Tibial nerve (tissue), 4 donors: ENCODE results near the gene C16orf96. TPM values are rescaled to one million over a fixed set of nuclear protein-coding genes. Genes with fewer than 3 reads are reported as not detected.

Experiments
- DNase-seq, 2 donors: peaks; one replicate each; pipeline ENCODE4 v3.0.0-alpha.2; 2019; ENCODE audit warnings: low spot score in 2 of 2
- H3K27ac ChIP-seq, 4 donors: fragments of 200-600 bp; sonication (generic) in 3 of 4; one replicate each; pipeline ENCODE4 v1.5.1; 2017 to 2019; ENCODE audit warnings: mild to moderate bottlenecking in 1 of 4
- H3K27me3 ChIP-seq, 2 donors: fragments of 200-600 bp; sonication (generic) in 1 of 2; one replicate each; pipeline versions ENCODE4 v1.5.1 to v1.6.0; 2017 to 2019
- H3K36me3 ChIP-seq, 3 donors: fragments of 200-600 bp; sonication (generic); one replicate each; pipeline ENCODE4 v1.5.1; 2018 to 2019
- H3K4me1 ChIP-seq, 4 donors: fragments of 200-600 bp; sonication (generic) in 3 of 4; one replicate each; pipeline ENCODE4 v1.5.1; 2017 to 2019
- H3K4me3 ChIP-seq, 4 donors: fragments of 200-600 bp; sonication (generic) in 3 of 4; one replicate each; pipeline ENCODE4 v1.5.1; 2017 to 2019; ENCODE audit warnings: mild to moderate bottlenecking in 1 of 4, moderate library complexity in 1 of 4
- H3K9me3 ChIP-seq, 4 donors: fragments of 200-600 bp; sonication (generic) in 3 of 4; one replicate each; pipeline ENCODE4 v1.5.1; 2017 to 2019
- CTCF ChIP-seq, 5 experiments: fragments of 200-600 bp in 3 of 5; fragments of 450-650 bp in 2 of 5; sonication (generic) in 3 of 5; IDR thresholded peaks; one replicate each; pipeline ENCODE4 v1.5.1; 2016 to 2019; ENCODE audit warnings: antibody characterized with exemption in 5 of 5, mild to moderate bottlenecking in 3 of 5, moderate library complexity in 2 of 5
- EP300 ChIP-seq, 2 donors: sonication (generic); formaldehyde crosslinking; IDR thresholded peaks; one replicate each; pipeline ENCODE4 v1.6.1; 2017; ENCODE audit warnings: antibody characterized with exemption in 2 of 2, mild to moderate bottlenecking in 1 of 2
- POLR2A ChIP-seq, 2 donors: fragments of 450-650 bp; IDR thresholded peaks; one replicate each; pipeline ENCODE4 v1.6.1; 2017; ENCODE audit warnings: antibody characterized with exemption in 2 of 2, mild to moderate bottlenecking in 2 of 2, moderate library complexity in 2 of 2
- WGBS, 2 donors: methylation state at CpG; one replicate each; pipeline ENCODE4 v1.1.5; 2018; 5-methylcytosine and 5-hydroxymethylcytosine counted together
- total RNA-seq, 4 donors: library from RNA; depleted of rRNA; stranded (reverse); fragments of >200 nt; gene quantifications; one replicate each; pipeline ENCODE4 v1.1.0, GENCODE V29; 2016

The C16orf96 gene
- total RNA-seq, 4 donors from 2014 or later = 0.20 to 0.21 TPM; not detected in 2

- no peaks in the 10 kb centered on the region for H3K9me3 ChIP-seq
- H3K4me1 ChIP-seq = peaks cover 0 to 36% (median 21%) of the 10 kb centered on the region in 4 donors
- H3K36me3 ChIP-seq = no peaks in the 10 kb centered on the region
- 80 to 88% methylated on average over 8 of the region's 8 CpGs for WGBS, 2 donors
- peak overlapping the region in 1 of 4 donors; percentile 100 for H3K27ac ChIP-seq
- no peak for DNase-seq
- H3K4me3 ChIP-seq = no peak overlapping the region
- no peak for TF ChIP-seq EP300 (IDR thresholded peaks at IDR 0.05)
- TF ChIP-seq POLR2A (IDR thresholded peaks at IDR 0.05) = no peak
- TF ChIP-seq CTCF (IDR thresholded peaks at IDR 0.05) = no peak
- no peaks in the 10 kb centered on the region for H3K27me3 ChIP-seq
Observed at GRCh38 chr16:4618645-4619418, 62.7 kb downstream of the C16orf96 start.

- H3K4me3 ChIP-seq = no peak overlapping the region
- H3K27me3 ChIP-seq = no peaks in the 10 kb centered on the region
- TF ChIP-seq EP300 (IDR thresholded peaks at IDR 0.05) = no peak
- TF ChIP-seq POLR2A (IDR thresholded peaks at IDR 0.05) = no peak
- no peak for TF ChIP-seq CTCF (IDR thresholded peaks at IDR 0.05)
- no peaks in the 10 kb centered on the region for H3K36me3 ChIP-seq
- 77 to 80% methylated on average over 7 of the region's 7 CpGs for WGBS, 2 donors
- H3K27ac ChIP-seq = no peak overlapping the region
- H3K9me3 ChIP-seq = no peaks in the 10 kb centered on the region
- peaks cover 0 to 33% (median 19%) of the 10 kb centered on the region in 4 donors for H3K4me1 ChIP-seq
- no peak for DNase-seq
Observed at GRCh38 chr16:4623593-4623992, 67.5 kb downstream of the C16orf96 start.

- DNase-seq = peak; percentile 81 to 88
- Histone ChIP-seq H3K27ac (peak within 1 kb of the TSS; percentile 90 to 97 (median 92)), H3K27me3 (no peaks in the 10 kb centered on the region), H3K9me3 (no peaks in the 10 kb centered on the region), H3K36me3 (no peaks in the 10 kb centered on the region), H3K4me1 (peaks cover 0 to 37% (median 19%) of the 10 kb centered on the region in 4 donors), H3K4me3 (peak within 1 kb of the TSS; percentile 60 to 92 (median 78))
- 8 to 13% methylated on average over 20 to 34 of the region's 42 CpGs for WGBS, 2 donors
- TF ChIP-seq CTCF (IDR thresholded peaks at IDR 0.05) = peak; percentile 88 to 95 (median 91)
- no peak for TF ChIP-seq POLR2A (IDR thresholded peaks at IDR 0.05)
- peak; percentile 55 to 85 for TF ChIP-seq EP300 (IDR thresholded peaks at IDR 0.05)
Observed at GRCh38 chr16:4624015-4624826, 68.1 kb downstream of the C16orf96 start, which contains the start of gene MGRN1. TSS of gene MGRN1 (plus strand) at chr16:4624826. CDS start at chr16:4624961, 135 bp downstream.

GRCh38 chr16:4624827-4625559 lies 68.9 kb downstream of the C16orf96 start:
- peaks cover 0 to 38% (median 19%) of the 10 kb centered on the region in 4 donors for H3K4me1 ChIP-seq
- H3K9me3 ChIP-seq = no peaks in the 10 kb centered on the region
- 0 to 1% methylated on average over 12 to 61 of the region's 80 CpGs for WGBS, 2 donors
- no peaks in the 10 kb centered on the region for H3K36me3 ChIP-seq
- TF ChIP-seq EP300 (IDR thresholded peaks at IDR 0.05) (peak in 1 of 2 donors; percentile 79), CTCF (IDR thresholded peaks at IDR 0.05) (no peak), POLR2A (IDR thresholded peaks at IDR 0.05) (peak; percentile 91 to 94)
- DNase-seq = peak in 1 of 2 donors; percentile 53
- peak overlapping the region; percentile 60 to 92 (median 78) for H3K4me3 ChIP-seq
- H3K27ac ChIP-seq = peak overlapping the region; percentile 90 to 97 (median 92)
- no peaks in the 10 kb centered on the region for H3K27me3 ChIP-seq
